ENCODE measurements around the gene SERPING1.

GRCh38 chr11:57610170-57610569, 12.7 kb downstream of the SERPING1 start:
- TF ChIP-seq CTCF (IDR thresholded peaks at IDR 0.05) (no peak), POLR2A (IDR thresholded peaks at IDR 0.05) (no peak), POLR2AphosphoS5 (IDR thresholded peaks at IDR 0.05) (no peak)

Data from breast epithelium (tissue), 3 donors.